Stomach (tissue), 19 donors: Measurements from ENCODE around the gene NCK2. TPM values are rescaled to one million over a fixed set of nuclear protein-coding genes. Genes with fewer than 3 reads are reported as not detected.

Experiments
- DNase-seq, 2 donors: peaks; one replicate each; pipeline versions ENCODE4 v3.0.0 to v3.0.0-alpha.2; 2013 to 2019
- H3K27ac ChIP-seq, 5 donors: fragments of 200-600 bp in 4 of 5; sonication (generic) in 4 of 5; one replicate each; pipeline ENCODE4 v1.5.1; 2013 to 2019; ENCODE audit warnings: mild to moderate bottlenecking in 1 of 5, moderate library complexity in 1 of 5
- H3K27me3 ChIP-seq, 3 donors: fragments of 200-600 bp; sonication (generic); one replicate each; pipeline ENCODE4 v1.5.1; 2017 to 2019; ENCODE audit warnings: mixed run types in 1 of 3
- H3K36me3 ChIP-seq, 4 donors: fragments of 200-600 bp; sonication (generic); 1 replicate in 3 of 4; 2 replicates in 1 of 4; pipeline ENCODE4 v1.5.1; 2016 to 2019
- H3K4me1 ChIP-seq, 4 donors: fragments of 200-600 bp; sonication (generic); one replicate each; pipeline ENCODE4 v1.5.1; 2016 to 2019
- H3K4me3 ChIP-seq, 4 donors: fragments of 200-600 bp; sonication (generic) in 3 of 4; one replicate each; pipeline ENCODE4 v1.5.1; 2016 to 2019; ENCODE audit warnings: mild to moderate bottlenecking in 1 of 4
- H3K9me3 ChIP-seq, 4 donors: fragments of 200-600 bp; sonication (generic); one replicate each; pipeline ENCODE4 v1.5.1; 2016 to 2019
- CTCF ChIP-seq, 7 experiments: fragments of 450-650 bp in 4 of 7; fragments of 200-600 bp in 3 of 7; sonication (generic) in 3 of 7; IDR thresholded peaks; one replicate each; pipeline ENCODE4 v1.5.1; 2016 to 2019; ENCODE audit warnings: antibody characterized with exemption in 7 of 7, control low read depth in 2 of 7, mild to moderate bottlenecking in 1 of 7
- EP300 ChIP-seq: sonication (generic); formaldehyde crosslinking; IDR thresholded peaks from one replicate; pipeline ENCODE4 v1.6.1; 2017; ENCODE audit warnings: antibody characterized with exemption
- POLR2A ChIP-seq, 4 donors: fragments of 450-650 bp; IDR thresholded peaks; one replicate each; pipeline ENCODE4 v1.6.1; 2016; ENCODE audit warnings: antibody characterized with exemption in 4 of 4, control low read depth in 2 of 4, mild to moderate bottlenecking in 1 of 4, moderate library complexity in 1 of 4
- POLR2AphosphoS5 ChIP-seq, 3 donors: sonication (generic); formaldehyde crosslinking; IDR thresholded peaks; one replicate each; pipeline ENCODE4 v1.6.1; 2016; ENCODE audit warnings: antibody characterized with exemption in 3 of 3
- WGBS, 5 donors: extraction: QIAGEN DNeasy Blood & Tissue Kit in 3 of 5; methylation state at CpG; one replicate each; pipeline versions ENCODE4 v1.1.5 to v1.1.7; 2013 to 2018; 5-methylcytosine and 5-hydroxymethylcytosine counted together
- intact Hi-C: fragments of 100-400 bp; cut with DNase I; formaldehyde crosslinking; loops from one replicate; pipeline ENCODE4 v1.15.1; 2023; ENCODE audit warnings: low total_unique reads
- long read RNA-seq, 10 donors: transcript quantifications; one replicate each; lab custom pipeline, GENCODE V29; 2026
- polyA plus RNA-seq, 3 donors: library from polyadenylated mRNA; stranded (reverse); fragments of 200-250 nt; gene quantifications; one replicate each; pipeline ENCODE4 v1.2.3, GENCODE V29; 2013
- total RNA-seq, 5 donors: library from RNA; depleted of rRNA; stranded (reverse); fragments of >200 nt; gene quantifications; one replicate each; pipeline versions ENCODE4 v1.1.0 to v1.2.3, GENCODE V29; 2014 to 2016
- donor health status: healthy with polysubstance abuse.
- donor health status: Bipolar disorder and iron deficiency.
- donor health status: healthy.

NCK2 gene
- 10 to 100 TPM; 27.0 to 88.9 (median 40.3) TPM for total RNA-seq
- 10 to 100 TPM; 23.1 to 61.6 (median 45.5) TPM for polyA plus RNA-seq
- long read RNA-seq, donor 1, partial matches to known transcripts, result 5 of 8 reads
- long read RNA-seq, donor 1, other reads (novel, unspliced or antisense), result 0 of 8 reads
- long read RNA-seq, donor 2, transcript NCK2-201 (5 exons, 2,683 nt), result major isoform, 11 of 11 reads
- long read RNA-seq, donor 2, partial matches to known transcripts, result 0 of 11 reads
- long read RNA-seq, donor 2, other reads (novel, unspliced or antisense), result 0 of 11 reads
- long read RNA-seq, donor 3, partial matches to known transcripts, result 17 of 22 reads
- long read RNA-seq, donor 3, other reads (novel, unspliced or antisense), result 0 of 22 reads
- long read RNA-seq, donor 4, result 0 reads
- long read RNA-seq, donor 5, transcript NCK2-205 (4 exons, 1,795 nt), result minor isoform, 6 of 53 reads
- long read RNA-seq, donor 5, transcript NCK2-201 (5 exons, 2,683 nt), result major isoform, 15 of 53 reads
- long read RNA-seq, donor 5, partial matches to known transcripts, result 32 of 53 reads
- long read RNA-seq, donor 5, other reads (novel, unspliced or antisense), result 0 of 53 reads
- long read RNA-seq, donor 6, result 0 reads
- long read RNA-seq, donor 7, transcript NCK2-201 (5 exons, 2,683 nt), result major isoform, 8 of 40 reads
- long read RNA-seq, donor 7, partial matches to known transcripts, result 32 of 40 reads
- long read RNA-seq, donor 7, other reads (novel, unspliced or antisense), result 0 of 40 reads
- long read RNA-seq, donor 8, transcript NCK2-201 (5 exons, 2,683 nt), result major isoform, 13 of 26 reads
- long read RNA-seq, donor 8, partial matches to known transcripts, result 11 of 26 reads
- long read RNA-seq, donor 8, other reads (novel, unspliced or antisense), result 0 of 26 reads
- long read RNA-seq, donor 9, partial matches to known transcripts, result 52 of 52 reads
- long read RNA-seq, donor 9, other reads (novel, unspliced or antisense), result 0 of 52 reads
- long read RNA-seq, donor 10, partial matches to known transcripts, result 0 of 4 reads
- long read RNA-seq, donor 10, other reads (novel, unspliced or antisense), result 0 of 4 reads

DNA sequence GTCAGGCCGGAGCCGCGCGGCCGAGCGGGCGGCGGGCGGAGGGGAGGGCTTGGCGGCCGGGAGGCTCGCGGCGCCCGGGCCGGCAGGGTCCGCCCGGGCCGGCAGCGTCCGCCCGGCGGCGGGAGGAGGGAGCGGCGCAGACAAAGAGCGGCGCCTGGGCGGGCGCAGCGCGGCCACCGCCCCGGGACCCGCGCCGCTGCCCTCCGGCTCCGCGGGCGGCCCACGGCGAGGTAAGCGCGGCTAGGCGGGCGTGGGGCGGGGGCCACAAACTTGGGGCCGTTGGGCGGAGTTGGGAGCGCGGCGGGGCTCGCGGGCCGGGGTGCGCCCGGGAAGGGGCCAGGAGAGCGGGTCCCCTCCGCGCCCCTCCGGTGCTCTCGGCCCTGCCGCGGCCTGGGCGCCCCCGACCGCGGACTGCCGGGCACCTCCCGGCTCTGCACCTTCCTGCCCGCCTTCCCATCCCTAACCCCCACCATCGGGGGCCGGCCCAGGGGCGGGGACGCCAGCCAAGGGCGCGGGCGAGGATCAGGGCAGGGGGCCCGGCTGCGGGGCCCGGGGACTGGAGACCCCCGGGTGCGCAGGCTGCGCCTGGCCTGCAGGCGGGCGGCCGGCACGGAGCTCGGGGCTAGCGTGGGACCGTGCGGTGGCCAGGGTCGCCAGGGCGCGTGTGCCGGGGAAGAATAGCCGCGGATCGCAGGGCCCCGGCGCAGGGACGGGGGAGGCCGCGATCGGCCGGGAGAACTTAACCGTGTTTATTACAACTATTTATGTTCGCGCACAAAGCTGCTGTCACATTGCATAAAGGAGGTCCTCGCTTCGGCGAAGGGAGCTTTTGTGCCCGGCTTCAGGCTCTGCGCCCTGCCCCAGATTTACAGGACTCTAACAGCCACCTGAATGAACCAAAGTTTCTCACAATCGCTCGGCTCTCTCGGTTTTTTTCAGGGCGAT, at the start of gene NCK2:
Gene NCK2, plus strand, starts transcription at position 4 of the 945 bp plus-strand sequence. CDS start 110,152 bp downstream, outside the sequence.
- no peaks in the 10 kb centered on the region for H3K36me3 ChIP-seq
- no peaks in the 10 kb centered on the region for H3K9me3 ChIP-seq
- H3K27me3 ChIP-seq, result no peaks in the 10 kb centered on the region
- H3K4me3 ChIP-seq, result peak within 1 kb of the TSS; percentile 82 to 99 (median 94)
- H3K4me1 ChIP-seq, result peaks cover 30 to 54% (median 44%) of the 10 kb centered on the region in 4 donors
- peak within 1 kb of the TSS; percentile 93 to 97 (median 94) for H3K27ac ChIP-seq
- DNase-seq, result peak; percentile 34 to 71
- TF ChIP-seq POLR2A (IDR thresholded peaks at IDR 0.05), result no peak
- TF ChIP-seq POLR2AphosphoS5 (IDR thresholded peaks at IDR 0.05), result no peak
- no peak for TF ChIP-seq CTCF (IDR thresholded peaks at IDR 0.05)
- TF ChIP-seq EP300, result no peak
- 0 to 1% (median 0%) methylated on average over 26 to 111 of the region's 119 CpGs for WGBS, 5 donors
- intact Hi-C loops, result loop anchor here (10.0 kb wide), 1 partner anchor 170 kb away; no protein-coding TSS in a partner anchor

GRCh38 chr2:105697781-105698449, 46.8 kb upstream of the NCK2 start:
- Histone ChIP-seq H3K4me3 (no peak overlapping the region), H3K9me3 (no peaks in the 10 kb centered on the region), H3K27ac (no peak overlapping the region), H3K4me1 (no peaks in the 10 kb centered on the region), H3K27me3 (peaks cover 0 to 4% (median 0%) of the 10 kb centered on the region in 3 donors), H3K36me3 (no peaks in the 10 kb centered on the region)
- 41 to 66% (median 47%) methylated on average over 9 to 10 of the region's 10 CpGs for WGBS, 5 donors
- no peak for TF ChIP-seq EP300
- TF ChIP-seq CTCF (IDR thresholded peaks at IDR 0.05), result no peak
- no peak for TF ChIP-seq POLR2AphosphoS5 (IDR thresholded peaks at IDR 0.05)
- TF ChIP-seq POLR2A (IDR thresholded peaks at IDR 0.05), result no peak
- intact Hi-C loops, result no loop called here
- DNase-seq, result peak in 1 of 2 donors; percentile 43

DNA sequence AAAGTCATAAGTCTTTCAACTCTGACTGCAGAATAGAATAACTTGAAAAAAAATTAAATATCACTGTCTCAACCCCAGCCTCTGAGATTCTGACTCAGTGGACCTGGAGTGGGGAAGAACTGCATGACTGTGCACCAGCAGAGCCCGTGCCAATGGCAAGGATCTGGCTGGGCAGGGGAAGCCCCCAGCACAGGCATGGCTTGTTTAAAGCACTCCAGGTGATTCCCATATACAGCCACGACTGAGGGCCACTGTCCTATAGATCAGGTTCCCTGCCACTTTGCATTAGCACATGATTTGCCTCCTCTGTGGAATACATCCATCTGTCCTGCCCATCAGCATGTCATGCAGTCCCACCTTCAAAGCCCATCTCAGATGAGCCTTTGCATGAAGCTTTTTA, 45.9 kb upstream of the NCK2 start:
- no peak for DNase-seq
- Histone ChIP-seq H3K4me1 (no peaks in the 10 kb centered on the region), H3K27ac (no peak overlapping the region), H3K36me3 (no peaks in the 10 kb centered on the region), H3K27me3 (peaks cover 0 to 4% (median 0%) of the 10 kb centered on the region in 3 donors), H3K9me3 (no peaks in the 10 kb centered on the region), H3K4me3 (no peak overlapping the region)
- TF ChIP-seq POLR2AphosphoS5 (IDR thresholded peaks at IDR 0.05), result no peak
- TF ChIP-seq EP300, result no peak
- no peak for TF ChIP-seq CTCF (IDR thresholded peaks at IDR 0.05)
- intact Hi-C loops, result no loop called here
- WGBS, 5 donors, result 74 to 94% (median 83%) methylated on average over 2 of the region's 2 CpGs
